ENCODE results near the gene POP4. TPM values are rescaled to one million over a fixed set of nuclear protein-coding genes. Genes with fewer than 3 reads are reported as not detected.
A peak's percentile ranks its signal among the peaks of the same experiment; 100 is the strongest.
"Not testable (repeated sequence)": the region's sequence is repeated elsewhere in the genome, so short reads cannot be mapped to it uniquely, and the experiment has no call there.

Gene POP4, protein sequence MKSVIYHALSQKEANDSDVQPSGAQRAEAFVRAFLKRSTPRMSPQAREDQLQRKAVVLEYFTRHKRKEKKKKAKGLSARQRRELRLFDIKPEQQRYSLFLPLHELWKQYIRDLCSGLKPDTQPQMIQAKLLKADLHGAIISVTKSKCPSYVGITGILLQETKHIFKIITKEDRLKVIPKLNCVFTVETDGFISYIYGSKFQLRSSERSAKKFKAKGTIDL
- 52.3 TPM for polyA plus RNA-seq (2013)

DNA sequence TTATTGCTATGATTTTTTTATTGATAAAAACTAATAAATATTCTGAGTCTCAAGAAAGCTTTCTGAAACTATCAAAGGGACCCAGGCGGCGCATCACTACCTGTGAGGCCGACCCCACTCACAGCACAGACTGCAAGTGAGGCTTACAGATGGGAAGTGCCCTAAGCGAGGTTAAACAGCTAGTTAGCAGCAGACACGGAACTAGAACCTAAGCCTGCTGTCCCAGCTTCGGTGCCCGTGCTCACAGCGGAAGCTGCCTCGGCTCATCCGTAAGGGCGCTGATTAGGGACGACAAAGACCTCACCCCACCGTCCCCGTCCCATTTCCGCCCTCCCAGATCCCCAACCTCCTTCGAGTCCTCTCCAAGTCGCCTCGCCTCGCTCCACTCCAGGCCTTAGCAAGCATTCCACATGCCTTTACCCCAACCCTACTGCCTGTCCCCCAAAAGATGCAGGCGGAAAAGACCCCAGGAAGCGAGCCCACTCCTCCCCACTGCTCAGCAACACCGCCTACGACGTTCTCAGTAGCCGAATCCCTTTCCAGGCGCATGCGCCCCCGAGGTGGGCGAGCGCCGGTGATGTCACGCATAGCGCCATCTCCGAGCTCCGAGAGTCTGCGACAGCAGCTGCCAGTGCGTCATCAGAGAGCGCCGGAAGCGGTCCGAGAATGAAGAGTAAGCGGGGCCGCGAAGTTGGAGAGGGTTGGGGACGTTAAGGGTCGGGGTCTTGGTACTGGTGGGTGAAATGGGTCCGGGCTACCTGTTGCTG lies at the start of gene POP4:
POP4 (plus strand) TSS at position 631 of the 767 bp plus-strand sequence; CDS start at position 667, 36 bp downstream.
- H3K4me3 ChIP-seq (ENCODE audit: control insufficient read depth in 1 of 7, extremely low read depth in 1 of 7, insufficient read depth in 4 of 7, low read depth in 2 of 7, low read length in 6 of 7): peak within 1 kb of the TSS; percentile 83 to 99 (median 96)
- H3K9me3 ChIP-seq (ENCODE audit: control extremely low read depth in 1 of 5, control insufficient read depth in 4 of 5, insufficient read depth in 2 of 5, low read depth in 1 of 5, low read length in 4 of 5): no peaks in the 10 kb centered on the region
- CTCF ChIA-PET: interaction anchor here (1.2 to 7.9 kb wide), 6 partner anchors 10 to 108 kb away, joined by 4 to 113 read pairs (median 5); partner anchors contain the start of genes C19orf12 and PLEKHF1
- H3K27me3 ChIP-seq (replicated peaks in 2 of 5; ENCODE audit: control insufficient read depth in 4 of 5, insufficient read depth in 5 of 5, low read length in 4 of 5): no peaks in the 10 kb centered on the region
- 0% methylated on average over 29 of the region's 47 CpGs for WGBS (ENCODE audit: insufficient coverage)
- POLR2A ChIA-PET: interaction anchor here (0.5 to 1.6 kb wide), 5 partner anchors 9 to 111 kb away, joined by 3 to 6 read pairs (median 5); no protein-coding TSS in a partner anchor
- H3K36me3 ChIP-seq (ENCODE audit: control insufficient read depth in 4 of 4, insufficient read depth in 4 of 4, low read length in 3 of 4): peaks cover 0 to 16% (median 4%) of the 10 kb centered on the region in 4 experiments
- peaks cover 7 to 18% (median 16%) of the 10 kb centered on the region in 4 experiments for H3K4me1 ChIP-seq (ENCODE audit: control extremely low read depth in 1 of 4, control insufficient read depth in 4 of 4, insufficient read depth in 4 of 4, low read length in 3 of 4)
- DNase-seq: peak; percentile 97 to 99 (median 98)
- peak within 1 kb of the TSS; percentile 97 to 98 for H3K27ac ChIP-seq (ENCODE audit: insufficient read depth in 1 of 2, low read depth in 1 of 2, low read length in 2 of 2, poor library complexity in 1 of 2, severe bottlenecking in 2 of 2)

DNA sequence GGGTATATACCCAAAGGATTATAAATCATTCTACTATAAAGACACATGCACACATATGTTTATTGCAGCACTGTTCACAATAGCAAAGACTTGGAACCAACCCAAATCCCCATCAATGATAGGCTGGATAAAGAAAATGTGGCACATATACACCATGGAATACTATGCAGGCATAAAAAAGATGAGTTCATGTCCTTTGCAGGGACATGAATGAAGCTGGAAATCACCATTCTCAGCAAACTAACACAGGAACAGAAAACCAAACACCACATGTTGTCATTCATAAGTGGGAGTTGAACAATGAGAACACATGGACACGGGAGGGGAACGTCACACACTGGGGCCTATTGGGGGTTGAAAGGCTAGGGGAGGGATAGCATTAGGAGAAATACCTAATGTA lies 47.0 kb upstream of the POP4 start:
- H3K4me3 ChIP-seq (ENCODE audit: control insufficient read depth in 1 of 7, extremely low read depth in 1 of 7, insufficient read depth in 4 of 7, low read depth in 2 of 7, low read length in 6 of 7); H3K36me3 ChIP-seq (ENCODE audit: control insufficient read depth in 4 of 4, insufficient read depth in 4 of 4, low read length in 3 of 4); H3K4me1 ChIP-seq (ENCODE audit: control extremely low read depth in 1 of 4, control insufficient read depth in 4 of 4, insufficient read depth in 4 of 4, low read length in 3 of 4); DNase-seq; CTCF ChIA-PET; H3K27ac ChIP-seq (ENCODE audit: insufficient read depth in 1 of 2, low read depth in 1 of 2, low read length in 2 of 2, poor library complexity in 1 of 2, severe bottlenecking in 2 of 2): not testable (repeated sequence)
- Histone ChIP-seq H3K27me3 (replicated peaks in 2 of 5; ENCODE audit: control insufficient read depth in 4 of 5, insufficient read depth in 5 of 5, low read length in 4 of 5) (peaks cover 0 to 20% (median 4%) of the 10 kb centered on the region in 5 experiments), H3K9me3 (ENCODE audit: control extremely low read depth in 1 of 5, control insufficient read depth in 4 of 5, insufficient read depth in 2 of 5, low read depth in 1 of 5, low read length in 4 of 5) (peaks cover 0 to 21% (median 5%) of the 10 kb centered on the region in 5 experiments)
- POLR2A ChIA-PET: interaction anchor here (0.7 kb wide), 1 partner anchor 61 kb away, joined by 3 read pairs; no protein-coding TSS in a partner anchor
- 100% methylated on average over 2 of the region's 2 CpGs for WGBS (ENCODE audit: insufficient coverage)

DNA sequence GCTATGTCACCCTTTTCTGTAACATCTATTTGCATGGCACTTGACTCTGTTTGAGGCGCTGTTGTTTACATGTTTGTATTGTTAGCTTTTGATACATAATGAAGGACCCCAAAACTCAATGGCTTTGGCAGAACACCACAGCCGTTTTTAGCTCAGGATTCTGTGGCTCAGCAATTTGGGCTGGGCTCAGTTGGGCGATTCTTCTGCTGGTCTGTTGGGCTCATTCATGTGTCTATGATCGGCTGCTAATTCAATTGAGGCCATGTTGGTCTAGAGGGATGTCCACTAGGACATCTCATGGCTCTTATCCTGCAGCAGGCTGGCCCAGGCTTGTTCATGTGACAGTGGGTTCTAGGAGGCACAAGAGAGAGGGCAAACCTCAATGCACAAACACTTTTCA lies 46.3 kb upstream of the POP4 start:
- peaks cover 0 to 25% (median 8%) of the 10 kb centered on the region in 5 experiments for H3K27me3 ChIP-seq (replicated peaks in 2 of 5; ENCODE audit: control insufficient read depth in 4 of 5, insufficient read depth in 5 of 5, low read length in 4 of 5)
- POLR2A ChIA-PET: no interaction called here
- CTCF ChIA-PET: no interaction called here
- DNase-seq: no peak
- H3K4me3 ChIP-seq (ENCODE audit: control insufficient read depth in 1 of 7, extremely low read depth in 1 of 7, insufficient read depth in 4 of 7, low read depth in 2 of 7, low read length in 6 of 7): no peak overlapping the region
- H3K27ac ChIP-seq (ENCODE audit: insufficient read depth in 1 of 2, low read depth in 1 of 2, low read length in 2 of 2, poor library complexity in 1 of 2, severe bottlenecking in 2 of 2): no peak overlapping the region
- H3K36me3 ChIP-seq (ENCODE audit: control insufficient read depth in 4 of 4, insufficient read depth in 4 of 4, low read length in 3 of 4): no peaks in the 10 kb centered on the region
- no peaks in the 10 kb centered on the region for H3K4me1 ChIP-seq (ENCODE audit: control extremely low read depth in 1 of 4, control insufficient read depth in 4 of 4, insufficient read depth in 4 of 4, low read length in 3 of 4)
- 95% methylated on average over 4 of the region's 4 CpGs for WGBS (ENCODE audit: insufficient coverage)
- peaks cover 0 to 15% (median 5%) of the 10 kb centered on the region in 5 experiments for H3K9me3 ChIP-seq (ENCODE audit: control extremely low read depth in 1 of 5, control insufficient read depth in 4 of 5, insufficient read depth in 2 of 5, low read depth in 1 of 5, low read length in 4 of 5)

DNA sequence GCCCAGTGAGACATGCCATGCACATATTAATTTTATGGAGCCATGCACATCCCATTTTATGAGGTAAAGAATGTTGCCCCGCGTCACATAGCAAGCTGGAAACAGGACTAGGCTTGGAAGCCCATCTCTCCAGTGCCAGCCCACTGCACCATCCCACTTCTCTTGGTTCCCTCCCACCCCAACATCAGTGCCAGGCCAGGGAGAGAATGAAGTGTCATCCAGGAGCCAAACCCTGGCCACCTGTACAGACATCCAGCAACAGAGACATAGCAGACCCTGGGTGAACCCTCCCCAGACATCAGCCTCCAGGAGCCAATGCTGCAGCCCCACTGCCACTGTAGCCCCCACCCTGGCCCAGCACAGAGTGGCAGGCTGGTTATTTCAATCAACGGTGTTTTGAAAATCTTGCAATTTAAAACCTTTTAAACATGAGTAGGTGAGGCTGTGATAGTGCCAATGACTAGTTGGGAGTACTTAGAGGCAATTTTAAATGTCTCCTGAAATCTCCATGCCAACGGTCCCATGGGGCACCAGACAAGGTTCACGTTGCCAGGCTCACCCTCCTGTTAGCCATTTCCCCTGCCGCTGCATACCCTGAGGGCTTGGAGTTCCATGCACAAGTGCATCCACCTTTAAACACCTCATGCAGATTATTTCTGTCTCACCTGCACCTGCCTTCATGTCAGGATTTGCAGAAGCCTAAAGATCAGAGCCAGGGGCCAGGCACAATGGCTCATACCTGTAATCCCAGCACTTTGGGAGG lies 45.6 kb upstream of the POP4 start:
- ChIA-PET CTCF (no interaction called here), POLR2A (no interaction called here)
- WGBS (ENCODE audit: insufficient coverage): 87% methylated on average over 4 of the region's 6 CpGs
- Histone ChIP-seq H3K36me3 (ENCODE audit: control insufficient read depth in 4 of 4, insufficient read depth in 4 of 4, low read length in 3 of 4) (no peaks in the 10 kb centered on the region), H3K4me1 (ENCODE audit: control extremely low read depth in 1 of 4, control insufficient read depth in 4 of 4, insufficient read depth in 4 of 4, low read length in 3 of 4) (no peaks in the 10 kb centered on the region), H3K4me3 (ENCODE audit: control insufficient read depth in 1 of 7, extremely low read depth in 1 of 7, insufficient read depth in 4 of 7, low read depth in 2 of 7, low read length in 6 of 7) (no peak overlapping the region), H3K27ac (ENCODE audit: insufficient read depth in 1 of 2, low read depth in 1 of 2, low read length in 2 of 2, poor library complexity in 1 of 2, severe bottlenecking in 2 of 2) (no peak overlapping the region), H3K27me3 (replicated peaks in 2 of 5; ENCODE audit: control insufficient read depth in 4 of 5, insufficient read depth in 5 of 5, low read length in 4 of 5) (peaks cover 0 to 32% (median 10%) of the 10 kb centered on the region in 5 experiments), H3K9me3 (ENCODE audit: control extremely low read depth in 1 of 5, control insufficient read depth in 4 of 5, insufficient read depth in 2 of 5, low read depth in 1 of 5, low read length in 4 of 5) (peaks cover 0 to 15% (median 5%) of the 10 kb centered on the region in 5 experiments)
- DNase-seq: no peak

DNA sequence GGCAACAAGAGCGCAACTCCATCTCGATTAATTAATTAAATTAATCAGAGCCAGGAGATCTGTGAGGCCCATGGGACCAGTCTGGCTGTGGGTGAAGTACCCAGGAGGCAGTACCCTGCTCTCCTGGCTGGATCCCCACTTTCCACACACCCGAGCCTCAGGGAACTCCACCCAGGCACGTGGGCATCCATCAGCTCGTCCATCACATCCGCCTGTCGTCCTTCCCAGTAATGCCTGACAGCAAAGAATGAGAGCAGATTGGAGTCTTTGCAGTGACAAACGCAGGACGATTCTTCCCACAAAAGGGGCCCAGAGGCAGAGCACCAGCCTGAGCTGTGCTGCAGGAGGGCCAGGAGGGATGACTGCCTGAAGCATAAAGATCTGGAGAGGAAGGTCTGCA lies 44.5 kb upstream of the POP4 start:
- ChIA-PET POLR2A (no interaction called here), CTCF (no interaction called here)
- H3K27me3 ChIP-seq (replicated peaks in 2 of 5; ENCODE audit: control insufficient read depth in 4 of 5, insufficient read depth in 5 of 5, low read length in 4 of 5): peaks cover 2 to 32% (median 10%) of the 10 kb centered on the region in 5 experiments
- H3K4me3 ChIP-seq (ENCODE audit: control insufficient read depth in 1 of 7, extremely low read depth in 1 of 7, insufficient read depth in 4 of 7, low read depth in 2 of 7, low read length in 6 of 7): no peak overlapping the region
- H3K27ac ChIP-seq (ENCODE audit: insufficient read depth in 1 of 2, low read depth in 1 of 2, low read length in 2 of 2, poor library complexity in 1 of 2, severe bottlenecking in 2 of 2): no peak overlapping the region
- 76% methylated on average over 6 of the region's 9 CpGs for WGBS (ENCODE audit: insufficient coverage)
- peaks cover 0 to 15% (median 5%) of the 10 kb centered on the region in 5 experiments for H3K9me3 ChIP-seq (ENCODE audit: control extremely low read depth in 1 of 5, control insufficient read depth in 4 of 5, insufficient read depth in 2 of 5, low read depth in 1 of 5, low read length in 4 of 5)
- DNase-seq: no peak
- H3K36me3 ChIP-seq (ENCODE audit: control insufficient read depth in 4 of 4, insufficient read depth in 4 of 4, low read length in 3 of 4): no peaks in the 10 kb centered on the region
- H3K4me1 ChIP-seq (ENCODE audit: control extremely low read depth in 1 of 4, control insufficient read depth in 4 of 4, insufficient read depth in 4 of 4, low read length in 3 of 4): no peaks in the 10 kb centered on the region

DNA sequence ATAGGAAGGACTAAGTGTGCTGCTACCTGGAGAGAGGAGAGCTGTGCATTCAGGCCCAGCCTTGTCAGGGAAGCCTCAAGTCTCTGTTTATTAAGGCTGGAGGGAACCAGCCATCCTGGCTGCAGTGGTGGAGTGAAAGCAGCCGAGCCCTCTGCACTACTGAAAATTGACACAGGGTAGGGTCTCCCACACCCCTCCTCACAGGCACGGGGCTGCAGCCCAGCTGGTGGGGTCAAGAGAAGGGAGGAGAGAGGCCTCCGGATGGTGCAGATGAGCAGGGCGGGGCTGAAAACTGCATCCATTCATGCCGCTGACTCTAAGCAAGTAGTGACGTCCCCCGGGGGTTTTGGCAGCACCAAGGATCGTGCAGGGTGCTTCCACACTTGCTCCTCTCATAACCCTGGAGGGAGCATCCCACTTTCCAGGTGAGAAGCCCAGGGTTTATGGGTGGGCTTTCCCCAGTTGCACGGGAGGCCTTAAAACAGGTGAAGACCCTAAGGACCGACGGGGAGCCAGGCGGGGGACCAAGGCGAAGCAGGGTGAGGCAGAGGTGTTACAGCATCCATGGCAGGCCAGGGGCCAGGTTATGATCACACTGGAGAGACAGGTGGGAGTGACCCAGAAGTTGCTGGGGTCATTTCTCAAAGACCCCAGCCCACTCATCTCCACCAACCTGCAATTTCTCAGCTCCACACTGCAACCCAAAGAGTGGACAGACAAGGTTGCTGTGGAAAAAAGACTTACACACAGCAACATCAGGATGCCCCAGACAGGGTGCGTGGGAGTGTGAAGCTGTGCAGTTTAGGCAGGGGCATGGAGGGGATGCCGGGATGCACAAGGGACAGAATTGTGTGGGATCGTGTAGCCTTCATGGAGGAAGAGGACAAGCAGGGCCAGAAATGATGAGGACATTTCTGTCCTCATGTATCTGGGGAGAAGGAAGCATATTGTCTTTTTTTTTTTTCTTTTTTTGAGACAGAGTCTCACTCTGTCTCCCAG lies 43.5 kb upstream of the POP4 start:
- Histone ChIP-seq H3K4me1 (ENCODE audit: control extremely low read depth in 1 of 4, control insufficient read depth in 4 of 4, insufficient read depth in 4 of 4, low read length in 3 of 4) (no peaks in the 10 kb centered on the region), H3K4me3 (ENCODE audit: control insufficient read depth in 1 of 7, extremely low read depth in 1 of 7, insufficient read depth in 4 of 7, low read depth in 2 of 7, low read length in 6 of 7) (no peak overlapping the region), H3K9me3 (ENCODE audit: control extremely low read depth in 1 of 5, control insufficient read depth in 4 of 5, insufficient read depth in 2 of 5, low read depth in 1 of 5, low read length in 4 of 5) (peaks cover 0 to 15% (median 5%) of the 10 kb centered on the region in 5 experiments), H3K27ac (ENCODE audit: insufficient read depth in 1 of 2, low read depth in 1 of 2, low read length in 2 of 2, poor library complexity in 1 of 2, severe bottlenecking in 2 of 2) (no peak overlapping the region), H3K27me3 (replicated peaks in 2 of 5; ENCODE audit: control insufficient read depth in 4 of 5, insufficient read depth in 5 of 5, low read length in 4 of 5) (peaks cover 2 to 36% (median 10%) of the 10 kb centered on the region in 5 experiments), H3K36me3 (ENCODE audit: control insufficient read depth in 4 of 4, insufficient read depth in 4 of 4, low read length in 3 of 4) (no peaks in the 10 kb centered on the region)
- POLR2A ChIA-PET: no interaction called here
- no peak for DNase-seq
- CTCF ChIA-PET: no interaction called here
- WGBS (ENCODE audit: insufficient coverage): 84% methylated on average over 4 of the region's 16 CpGs

All from common myeloid progenitor, CD34-positive (primary cell).